Sigmoid colon (tissue), 4 donors: ENCODE data around the gene GJB4.

Experiments
- CTCF ChIP-seq, 4 experiments: fragments of 450-650 bp in 3 of 4; fragments of 200-600 bp in 1 of 4; IDR thresholded peaks; one replicate each; pipeline ENCODE4 v1.5.1; 2016 to 2019; ENCODE audit warnings: antibody characterized with exemption in 4 of 4, mild to moderate bottlenecking in 3 of 4, moderate library complexity in 2 of 4
- POLR2A ChIP-seq, 2 donors: fragments of 450-650 bp; IDR thresholded peaks; one replicate each; pipeline ENCODE4 v1.6.1; 2016; ENCODE audit warnings: antibody characterized with exemption in 2 of 2, mild to moderate bottlenecking in 2 of 2, moderate library complexity in 2 of 2
- POLR2AphosphoS5 ChIP-seq, 4 donors: sonication (generic); formaldehyde crosslinking; IDR thresholded peaks; one replicate each; pipeline ENCODE4 v1.6.1; 2017; ENCODE audit warnings: antibody characterized with exemption in 4 of 4

- no peak for TF ChIP-seq CTCF (IDR thresholded peaks at IDR 0.05)
- no peak for TF ChIP-seq POLR2A (IDR thresholded peaks at IDR 0.05)
- no peak for TF ChIP-seq POLR2AphosphoS5 (IDR thresholded peaks at IDR 0.05)
These were observed 34.7 kb downstream of the GJB4 start for GRCh38 chr1:34794001-34794789.
